ENCODE data around the gene ANTKMT. TPM values are rescaled to one million over a fixed set of nuclear protein-coding genes. Genes with fewer than 3 reads are reported as not detected.

ANTKMT gene
- total and polyA plus RNA-seq, 2 of the 4 experiments (the other 2 are of a cell fraction): 7.3 to 16.2 TPM

DNA sequence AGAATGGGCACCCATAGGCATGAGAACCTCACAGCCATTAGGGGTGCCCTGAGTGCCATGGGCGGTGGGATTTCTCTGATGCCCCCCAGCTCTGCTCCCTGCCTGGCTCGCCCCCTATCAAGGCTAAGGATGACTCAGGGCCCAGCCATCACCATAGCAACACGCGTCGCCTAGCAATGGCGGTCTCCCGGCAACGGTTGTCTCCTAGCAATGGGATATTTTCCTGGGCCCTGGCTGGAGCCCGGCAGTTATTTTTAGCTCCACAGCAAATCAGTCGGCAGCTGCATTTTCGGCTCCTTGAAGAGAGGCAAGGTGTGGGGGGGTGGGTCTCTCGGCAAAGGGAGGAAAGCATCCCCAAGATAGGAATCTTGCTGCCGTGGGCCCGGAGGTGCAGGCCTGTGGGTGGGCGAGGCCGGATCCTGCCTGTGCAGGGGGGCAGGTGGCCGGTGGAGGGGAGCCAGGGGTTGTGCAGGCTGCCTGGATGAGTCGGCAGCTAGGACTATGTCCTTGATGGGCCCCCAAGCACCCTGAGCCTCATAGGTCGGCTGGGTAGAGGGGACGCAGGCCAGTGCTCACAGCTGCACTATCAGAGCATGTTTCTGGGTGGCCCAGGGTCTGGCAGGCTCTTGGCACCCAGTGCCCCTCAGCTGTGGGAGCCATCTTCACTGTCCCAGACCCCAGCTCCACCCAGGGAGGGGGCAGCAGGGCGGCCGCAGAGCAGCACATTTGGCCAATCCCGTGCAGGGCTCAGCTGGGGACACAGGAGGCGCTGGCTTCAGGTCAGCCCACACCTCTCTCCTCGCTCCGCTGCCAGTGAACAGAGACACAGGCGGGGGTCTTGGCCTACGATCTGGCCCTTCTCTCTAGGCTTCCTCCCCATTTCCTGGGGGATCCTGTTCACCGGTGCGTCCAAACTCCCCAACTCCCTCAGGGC, 11.1 kb upstream of the ANTKMT start:
- ATAC-seq (ENCODE audit: low read depth): peak; percentile 25
- POLR2A ChIA-PET (ENCODE audit: unreplicated experiment): interaction anchor here (0.6 kb wide), 1 partner anchor 10 kb away, joined by 4 read pairs; no protein-coding TSS in a partner anchor
- TF ChIP-seq POLR2A (IDR thresholded peaks at IDR 0.05; ENCODE audit: low read depth, low read length) (no peak), MAZ (IDR thresholded peaks at IDR 0.05; ENCODE audit: borderline replicate concordance, low read depth, low read length) (no peak), SMC3 (IDR thresholded peaks at IDR 0.05; ENCODE audit: low read depth, low read length) (no peak), FOS (IDR thresholded peaks at IDR 0.05; ENCODE audit: low read depth, low read length) (peak; percentile 69), USF2 (IDR thresholded peaks at IDR 0.05; ENCODE audit: low read depth, low read length) (no peak; the same call in 1 of the 2 replicates), CHD1 (IDR thresholded peaks at IDR 0.05; ENCODE audit: low read depth, low read length) (no peak), CTCF (conservative IDR thresholded peaks at IDR 0.05; ENCODE audit: low read depth, low read length) (no peak), MAFK (IDR thresholded peaks at IDR 0.05; ENCODE audit: low read depth, low read length) (no peak), CEBPB (IDR thresholded peaks at IDR 0.05; ENCODE audit: low read depth, low read length) (no peak), RCOR1 (IDR thresholded peaks at IDR 0.05; ENCODE audit: insufficient replicate concordance, low read length) (no peak), RFX5 (IDR thresholded peaks at IDR 0.05; ENCODE audit: low read depth, low read length) (no peak), MXI1 (IDR thresholded peaks at IDR 0.05; ENCODE audit: borderline replicate concordance, low read depth, low read length) (peak; percentile 100), RAD21 (IDR thresholded peaks at IDR 0.05; ENCODE audit: low read length) (no peak), BHLHE40 (IDR thresholded peaks at IDR 0.05; ENCODE audit: low read depth, low read length) (0 out of 2 replicates have a peak, but pooled peaks have one; percentile 28), NFE2L2 (IDR thresholded peaks at IDR 0.05; ENCODE audit: low read depth, low read length) (peak; percentile 57; the same call in 1 of the 2 replicates)

More for the DNA sequence above, 11.1 kb upstream of the ANTKMT start:
- H3K36me3 ChIP-seq (ENCODE audit: control insufficient read depth, insufficient read depth, low read length): no peaks in the 10 kb centered on the region
- peak overlapping the region; percentile 40 for H2AFZ ChIP-seq (replicated peaks; ENCODE audit: low read length, poor library complexity)
- H3K4me1 ChIP-seq (ENCODE audit: control insufficient read depth, insufficient read depth, low read length): peaks cover 8% of the 10 kb centered on the region; the same call in 1 of the 2 replicates
- H2BK120ac ChIP-seq (ENCODE audit: low read depth, low read length): no peak overlapping the region
- H2AK9ac ChIP-seq (replicated peaks; ENCODE audit: low read depth, low read length, poor library complexity): no peak overlapping the region
- no peak overlapping the region for H4K8ac ChIP-seq (ENCODE audit: low read depth in 2 of 2, low read length in 2 of 2)
- BruUV-seq (replicated peaks): no TSS peak
- peaks cover 26% of the 10 kb centered on the region for H3K27me3 ChIP-seq (ENCODE audit: control insufficient read depth, insufficient read depth, low read length)
- no peak overlapping the region for H3K18ac ChIP-seq (ENCODE audit: low read depth, low read length)
- H3K4me3 ChIP-seq (ENCODE audit: insufficient read depth, low read depth, low read length): no peak overlapping the region
- no peak overlapping the region for H2BK20ac ChIP-seq (ENCODE audit: low read depth, low read length)
- no peak overlapping the region for H2BK15ac ChIP-seq (ENCODE audit: low read depth, low read length)
- no peak overlapping the region for H3K27ac ChIP-seq (ENCODE audit: insufficient read depth, low read length)
- peak; percentile 88 for DNase-seq
- no peak overlapping the region for H4K5ac ChIP-seq (ENCODE audit: low read depth, low read length)
- intact Hi-C loops (cut with micrococcal nuclease): loop anchor here (5.0 kb wide), 1 partner anchor 272 kb away; the partner anchor contains the start of gene SOX8
- CTCF ChIA-PET: no interaction called here
- no peak overlapping the region for H2AK5ac ChIP-seq (ENCODE audit: low read depth, low read length)
- H3K9ac ChIP-seq (ENCODE audit: low read depth, low read length): no peak overlapping the region
- 7% methylated on average over 6 of the region's 30 CpGs; no CpG with 5 or more reads in 1 of the 2 experiments for WGBS, 2 experiments (ENCODE audit: extremely low coverage in 2 of 2, insufficient read length in 1 of 2)
- no peaks in the 10 kb centered on the region for H3K9me1 ChIP-seq (ENCODE audit: insufficient read depth, low read length)
- H3K4ac ChIP-seq (ENCODE audit: low read depth, low read length): no peak overlapping the region
- H3K14ac ChIP-seq (replicated peaks; ENCODE audit: low read depth, low read length): no peak overlapping the region
- in situ Hi-C loops (cut with MboI; ENCODE audit: low sequenced_read_pairs): loop anchor here (5.0 to 25.0 kb wide), 2 partner anchors 77 to 352 kb away; partner anchors contain the start of genes CHTF18, RPUSD1 and SSTR5
- H3K79me1 ChIP-seq (ENCODE audit: low read depth in 1 of 2, low read length in 2 of 2): no peaks in the 10 kb centered on the region
- no peak overlapping the region for H2BK5ac ChIP-seq (ENCODE audit: low read depth, low read length, poor library complexity, severe bottlenecking)
- H4K20me1 ChIP-seq (ENCODE audit: insufficient read depth, low read length): peaks cover 14% of the 10 kb centered on the region; the same call in 1 of the 2 replicates
- no peak overlapping the region for H4K91ac ChIP-seq (ENCODE audit: insufficient read depth, low read depth, low read length)
- peak overlapping the region; percentile 11; the same call in 1 of the 2 replicates for H3K4me2 ChIP-seq (ENCODE audit: low read depth, low read length)
- no peak overlapping the region for H3K56ac ChIP-seq (ENCODE audit: extremely low read depth, insufficient read depth, low read length)
- dilution Hi-C loops (cut with HindIII; ENCODE audit: low sequenced_read_pairs, unreplicated experiment): no loop called here
- H3K23ac ChIP-seq (ENCODE audit: low read depth, low read length): no peak overlapping the region
- no peaks in the 10 kb centered on the region for H3K9me3 ChIP-seq (ENCODE audit: control insufficient read depth, insufficient read depth, low read length)

Data from IMR-90 (cell line).